ENCODE data around the gene AJAP1. TPM values are rescaled to one million over a fixed set of nuclear protein-coding genes. Genes with fewer than 3 reads are reported as not detected.

AJAP1 gene
- total and polyA plus RNA-seq, 10 of the 15 experiments (the other 5 are each of a cell fraction or from before 2014, with no cell fraction given) = not detected

- in situ Hi-C loops (cut with MboI) (no loop called here), intact Hi-C loops (cut with micrococcal nuclease; ENCODE audit: unreplicated experiment) (no loop called here)
- DNase-seq (ENCODE audit: low read depth, low spot score) (no peak), ATAC-seq (no peak), FAIRE-seq (no peak)
- CTCF ChIA-PET = no interaction called here
- Histone ChIP-seq H3K27ac (ENCODE audit: control insufficient read depth, insufficient read depth) (no peak overlapping the region), H2AFZ (ENCODE audit: control insufficient read depth, low read depth, low read length) (no peak overlapping the region), H3K79me2 (ENCODE audit: control insufficient read depth, insufficient read depth, low read length) (no peaks in the 10 kb centered on the region), H4K20me1 (ENCODE audit: control insufficient read depth, insufficient read depth) (no peaks in the 10 kb centered on the region), H3K4me1 (ENCODE audit: control insufficient read depth, insufficient read depth, low read length) (no peaks in the 10 kb centered on the region), H3K4me3 (no peak overlapping the region), H3K9me3 (replicated peaks; ENCODE audit: control insufficient read depth, insufficient read depth, low read length) (no peaks in the 10 kb centered on the region), H3K4me2 (ENCODE audit: control insufficient read depth, insufficient read depth) (no peak overlapping the region), H3K27me3 (replicated peaks in 1 of 2; ENCODE audit: control insufficient read depth in 2 of 2, insufficient read depth in 2 of 2, low read length in 1 of 2) (no peaks in the 10 kb centered on the region), H3K9ac (ENCODE audit: control insufficient read depth, insufficient read depth, low read length) (no peak overlapping the region), H3K36me3 (ENCODE audit: control insufficient read depth in 2 of 2, insufficient read depth in 2 of 2, low read length in 1 of 2) (no peaks in the 10 kb centered on the region)
- TF ChIP-seq RCOR1 (conservative IDR thresholded peaks at IDR 0.05; ENCODE audit: low read depth, low read length) (no peak), LARP7 (IDR thresholded peaks at IDR 0.05) (no peak), ZNF687 (IDR thresholded peaks at IDR 0.05) (no peak), ZBTB4 (CRISPR knock-in tag; IDR thresholded peaks at IDR 0.05) (no peak), IRF3 (IDR thresholded peaks at IDR 0.05) (no peak)
- TF ChIP-seq, protein P1, sequence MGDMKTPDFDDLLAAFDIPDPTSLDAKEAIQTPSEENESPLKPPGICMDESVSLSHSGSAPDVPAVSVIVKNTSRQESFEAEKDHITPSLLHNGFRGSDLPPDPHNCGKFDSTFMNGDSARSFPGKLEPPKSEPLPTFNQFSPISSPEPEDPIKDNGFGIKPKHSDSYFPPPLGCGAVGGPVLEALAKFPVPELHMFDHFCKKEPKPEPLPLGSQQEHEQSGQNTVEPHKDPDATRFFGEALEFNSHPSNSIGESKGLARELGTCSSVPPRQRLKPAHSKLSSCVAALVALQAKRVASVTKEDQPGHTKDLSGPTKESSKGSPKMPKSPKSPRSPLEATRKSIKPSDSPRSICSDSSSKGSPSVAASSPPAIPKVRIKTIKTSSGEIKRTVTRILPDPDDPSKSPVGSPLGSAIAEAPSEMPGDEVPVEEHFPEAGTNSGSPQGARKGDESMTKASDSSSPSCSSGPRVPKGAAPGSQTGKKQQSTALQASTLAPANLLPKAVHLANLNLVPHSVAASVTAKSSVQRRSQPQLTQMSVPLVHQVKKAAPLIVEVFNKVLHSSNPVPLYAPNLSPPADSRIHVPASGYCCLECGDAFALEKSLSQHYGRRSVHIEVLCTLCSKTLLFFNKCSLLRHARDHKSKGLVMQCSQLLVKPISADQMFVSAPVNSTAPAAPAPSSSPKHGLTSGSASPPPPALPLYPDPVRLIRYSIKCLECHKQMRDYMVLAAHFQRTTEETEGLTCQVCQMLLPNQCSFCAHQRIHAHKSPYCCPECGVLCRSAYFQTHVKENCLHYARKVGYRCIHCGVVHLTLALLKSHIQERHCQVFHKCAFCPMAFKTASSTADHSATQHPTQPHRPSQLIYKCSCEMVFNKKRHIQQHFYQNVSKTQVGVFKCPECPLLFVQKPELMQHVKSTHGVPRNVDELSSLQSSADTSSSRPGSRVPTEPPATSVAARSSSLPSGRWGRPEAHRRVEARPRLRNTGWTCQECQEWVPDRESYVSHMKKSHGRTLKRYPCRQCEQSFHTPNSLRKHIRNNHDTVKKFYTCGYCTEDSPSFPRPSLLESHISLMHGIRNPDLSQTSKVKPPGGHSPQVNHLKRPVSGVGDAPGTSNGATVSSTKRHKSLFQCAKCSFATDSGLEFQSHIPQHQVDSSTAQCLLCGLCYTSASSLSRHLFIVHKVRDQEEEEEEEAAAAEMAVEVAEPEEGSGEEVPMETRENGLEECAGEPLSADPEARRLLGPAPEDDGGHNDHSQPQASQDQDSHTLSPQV (IDR thresholded peaks at IDR 0.05) = no peak
- RAD21 ChIA-PET (ENCODE audit: unreplicated experiment) = no interaction called here
- WGBS (ENCODE audit: insufficient coverage, insufficient replicate concordance, low lambda C conversion rate, missing lambda C conversion rate) = 28% methylated on average over 9 of the region's 9 CpGs
- POLR2A ChIA-PET = no interaction called here
- BruUV-seq (replicated peaks) = no TSS peak
- SMC1A ChIA-PET (ENCODE audit: uncharacterized antibody, unreplicated experiment) = no interaction called here
Measured at GRCh38 chr1:4665456-4665855, 11.0 kb downstream of the AJAP1 start.
